H1 (cell line): ENCODE measurements around the gene AGRN. TPM values are rescaled to one million over a fixed set of nuclear protein-coding genes. Genes with fewer than 3 reads are reported as not detected.

Experiments used
- CTCF ChIA-PET: fragments of 300-600 bp; sonication (Branson Sonifier 250); formaldehyde crosslinking; loops from one replicate; lab custom pipeline; 2021; ENCODE audit not compliant: partially characterized antibody; lab: Charles Lee
- POLR2A ChIA-PET: fragments of 300-600 bp; sonication (Branson Sonifier 250); formaldehyde crosslinking; loops from one replicate; lab custom pipeline; 2021; ENCODE audit warnings: inconsistent platforms; ENCODE audit not compliant: partially characterized antibody; lab: Charles Lee
- DNase-seq, 2 experiments: peaks; one replicate each; pipeline versions ENCODE4 v3.0.0 to v3.0.0-alpha.2; 2010 to 2022; ENCODE audit warnings: low spot score in 2 of 2, low read depth in 1 of 2, mixed read lengths in 1 of 2
- FAIRE-seq: peaks from 2 replicates; lab custom pipeline; 2011; peaks lifted over from hg19 to GRCh38; lab: Jason Lieb, UNC
- H2AFZ ChIP-seq: 2 replicates; pipeline ENCODE4 v1.8.1; 2012; ENCODE audit warnings: low read length, inconsistent platforms
- H2AK5ac ChIP-seq: 2 replicates; pipeline ENCODE4 v1.6.1; 2013; ENCODE audit warnings: low read depth, low read length
- H2BK120ac ChIP-seq: replicated peaks from 2 replicates; pipeline ENCODE3; 2013; ENCODE audit warnings: low read depth, low read length, inconsistent platforms
- H2BK12ac ChIP-seq: 2 replicates; pipeline ENCODE4 v1.6.1; 2013; ENCODE audit warnings: low read depth, low read length
- H2BK15ac ChIP-seq: 2 replicates; pipeline ENCODE4 v1.6.1; 2013; ENCODE audit warnings: low read length
- H2BK20ac ChIP-seq: 2 replicates; pipeline ENCODE4 v1.6.1; 2013; ENCODE audit warnings: low read length
- H2BK5ac ChIP-seq: 2 replicates; pipeline ENCODE4 v1.6.1; 2013; ENCODE audit warnings: low read depth, low read length
- H3K14ac ChIP-seq: 2 replicates; pipeline ENCODE4 v1.6.1; 2013; ENCODE audit warnings: inconsistent platforms; ENCODE audit not compliant: insufficient read length
- H3K18ac ChIP-seq: 2 replicates; pipeline ENCODE4 v1.6.1; 2013; ENCODE audit warnings: low read length; ENCODE audit errors: extremely low read depth
- H3K23ac ChIP-seq: 2 replicates; pipeline ENCODE4 v1.6.1; 2013; ENCODE audit warnings: inconsistent platforms; ENCODE audit not compliant: insufficient read length
- H3K23me2 ChIP-seq: 2 replicates; pipeline ENCODE4 v1.6.1; 2013; ENCODE audit warnings: low read depth, low read length
- H3K27ac ChIP-seq: 2 replicates; pipeline ENCODE4 v1.6.1; 2011; ENCODE audit warnings: low read depth, low read length, inconsistent platforms
- H3K27me3 ChIP-seq, 4 experiments: replicated peaks in 1 of 4; 1 replicate in 1 of 4; 2 replicates in 3 of 4; pipeline versions ENCODE4 v1.6.1 to v1.8.1; 2011 to 2013; ENCODE audit warnings: low read length in 3 of 4, mild to moderate bottlenecking in 3 of 4, inconsistent platforms in 2 of 4, mixed read lengths in 2 of 4, moderate library complexity in 1 of 4; ENCODE audit not compliant: control insufficient read depth in 3 of 4, insufficient read depth in 3 of 4; ENCODE audit errors: extremely low read depth in 1 of 4
- H3K36me3 ChIP-seq, 4 experiments: 2 replicates each; pipeline versions ENCODE4 v1.6.1 to v1.8.1; 2011 to 2013; ENCODE audit warnings: mild to moderate bottlenecking in 4 of 4, low read length in 3 of 4, moderate library complexity in 2 of 4, control low read depth in 1 of 4, inconsistent platforms in 1 of 4; ENCODE audit not compliant: insufficient read depth in 4 of 4, control insufficient read depth in 2 of 4
- H3K4ac ChIP-seq: replicated peaks from 2 replicates; pipeline ENCODE3; 2013; ENCODE audit warnings: low read length, low read depth, mixed read lengths, inconsistent platforms; ENCODE audit not compliant: insufficient read length
- H3K4me1 ChIP-seq, 4 experiments: replicated peaks in 1 of 4; 1 replicate in 1 of 4; 2 replicates in 3 of 4; pipeline versions ENCODE4 v1.6.1 to v1.8.1; 2011 to 2013; ENCODE audit warnings: low read length in 3 of 4, inconsistent platforms in 2 of 4, mixed read lengths in 1 of 4; ENCODE audit not compliant: insufficient read depth in 4 of 4, control insufficient read depth in 3 of 4
- H3K4me2 ChIP-seq, 2 experiments: 2 replicates each; pipeline versions ENCODE4 v1.6.1 to v1.8.1; 2011 to 2013; ENCODE audit warnings: low read depth in 2 of 2, low read length in 2 of 2, control low read depth in 1 of 2, inconsistent platforms in 1 of 2, mild to moderate bottlenecking in 1 of 2; ENCODE audit not compliant: insufficient read depth in 1 of 2
- H3K4me3 ChIP-seq, 4 experiments: fragments of 200-600, 300-600 bp in 1 of 4; sonication (generic), shearing (Covaris generic), sonication (Bioruptor Twin) in 1 of 4; 2 replicates each; pipeline versions ENCODE4 v1.5.1 to v1.8.1; 2011 to 2016; ENCODE audit warnings: low read length in 4 of 4, low read depth in 3 of 4, control low read depth in 2 of 4, inconsistent platforms in 2 of 4, mild to moderate bottlenecking in 2 of 4, mixed read lengths in 1 of 4, moderate library complexity in 1 of 4; ENCODE audit not compliant: insufficient read depth in 2 of 4; ENCODE audit errors: extremely low read depth in 1 of 4
- H3K56ac ChIP-seq: replicated peaks from 2 replicates; pipeline ENCODE3; 2013; ENCODE audit warnings: low read depth, mild to moderate bottlenecking, mixed read lengths, low read length, inconsistent platforms; ENCODE audit not compliant: insufficient read length
- H3K79me1 ChIP-seq: 2 replicates; pipeline ENCODE4 v1.6.1; 2013; ENCODE audit warnings: low read depth, low read length, control low read depth
- H3K79me2 ChIP-seq, 2 experiments: 2 replicates each; pipeline versions ENCODE4 v1.6.1 to v1.8.1; 2012 to 2013; ENCODE audit warnings: low read length in 2 of 2, mild to moderate bottlenecking in 2 of 2, inconsistent platforms in 1 of 2; ENCODE audit not compliant: insufficient read depth in 2 of 2, control insufficient read depth in 1 of 2
- H3K9ac ChIP-seq, 4 experiments: replicated peaks in 1 of 4; 1 replicate in 1 of 4; 2 replicates in 3 of 4; pipeline versions ENCODE4 v1.6.1 to v1.8.1; 2011 to 2013; ENCODE audit warnings: low read depth in 3 of 4, low read length in 3 of 4, control low read depth in 2 of 4, mild to moderate bottlenecking in 2 of 4, moderate library complexity in 2 of 4, inconsistent platforms in 1 of 4; ENCODE audit errors: extremely low read depth in 1 of 4
- H3K9me3 ChIP-seq, 2 experiments: 2 replicates each; pipeline versions ENCODE4 v1.6.1 to v1.8.1; 2012 to 2013; ENCODE audit warnings: mild to moderate bottlenecking in 2 of 2, moderate library complexity in 2 of 2, control low read depth in 1 of 2, inconsistent platforms in 1 of 2, low read depth in 1 of 2, low read length in 1 of 2, mixed read lengths in 1 of 2; ENCODE audit not compliant: insufficient read depth in 2 of 2
- H4K20me1 ChIP-seq, 2 experiments: replicated peaks in 1 of 2; 2 replicates each; pipeline versions ENCODE3 to v1.8.1; 2011 to 2013; ENCODE audit warnings: inconsistent platforms in 2 of 2, low read length in 2 of 2, mild to moderate bottlenecking in 1 of 2; ENCODE audit not compliant: insufficient read depth in 2 of 2, control insufficient read depth in 1 of 2
- H4K5ac ChIP-seq: 2 replicates; pipeline ENCODE4 v1.6.1; 2013; ENCODE audit warnings: low read length, low read depth, mixed read lengths, inconsistent platforms; ENCODE audit not compliant: insufficient read length
- H4K8ac ChIP-seq: 2 replicates; pipeline ENCODE4 v1.8.0; 2013; ENCODE audit warnings: mild to moderate bottlenecking, moderate library complexity, low read length, inconsistent platforms; ENCODE audit not compliant: insufficient read depth; ENCODE audit errors: extremely low read depth
- H4K91ac ChIP-seq: replicated peaks from 2 replicates; pipeline ENCODE3; 2013; ENCODE audit warnings: low read length, mixed read lengths, inconsistent platforms; ENCODE audit not compliant: insufficient read length
- CTCF ChIP-seq, 3 experiments: IDR thresholded peaks; 1 replicate in 2 of 3; 2 replicates in 1 of 3; pipeline versions ENCODE4 v1.5.1 to v1.6.1; 2011; ENCODE audit warnings: low read length in 3 of 3, mild to moderate bottlenecking in 3 of 3, inconsistent platforms in 2 of 3, low read depth in 1 of 3, moderate library complexity in 1 of 3; ENCODE audit not compliant: insufficient read depth in 1 of 3; ENCODE audit errors: control extremely low read depth in 1 of 3
- FOSL1 ChIP-seq: IDR thresholded peaks from 2 replicates; pipeline ENCODE4 v1.6.1; 2011; ENCODE audit warnings: mild to moderate bottlenecking, low read depth, low read length, moderate library complexity; ENCODE audit not compliant: insufficient read depth
- HDAC2 ChIP-seq, 2 experiments: fragments of 300-600 bp in 1 of 2; sonication (generic) in 1 of 2; IDR thresholded peaks; 2 replicates each; pipeline ENCODE4 v1.6.1; 2011 to 2012; ENCODE audit warnings: low read depth in 2 of 2, low read length in 2 of 2, mild to moderate bottlenecking in 2 of 2, moderate library complexity in 2 of 2, borderline replicate concordance in 1 of 2, inconsistent platforms in 1 of 2
- KDM1A ChIP-seq: fragments of 200-600, 300-600 bp; sonication (generic); IDR thresholded peaks from 2 replicates; pipeline ENCODE4 v1.7.1; 2016; ENCODE audit warnings: mild to moderate bottlenecking, low read length, borderline replicate concordance
- PHF8 ChIP-seq: fragments of 200-600 bp; sonication (generic); conservative IDR thresholded peaks from 2 replicates; pipeline ENCODE4 v1.7.1; 2012; ENCODE audit warnings: low read depth, mild to moderate bottlenecking, inconsistent platforms, low read length, moderate library complexity
- TCF12 ChIP-seq: IDR thresholded peaks from 2 replicates; pipeline ENCODE4 v1.6.1; 2011; ENCODE audit warnings: low read depth, mild to moderate bottlenecking, low read length
- WGBS, 2 experiments: shearing (Covaris generic) in 1 of 2; methylation state at CpG; one replicate each; pipeline versions ENCODE4 v1.1.6 to v1.1.7; 2013 to 2015; ENCODE audit warnings: low lambda C conversion rate in 2 of 2, mixed read lengths in 2 of 2, inconsistent platforms in 1 of 2, low coverage in 1 of 2, missing lambda C conversion rate in 1 of 2; ENCODE audit not compliant: insufficient replicate concordance in 2 of 2, insufficient coverage in 1 of 2, insufficient read length in 1 of 2; ENCODE audit errors: extremely low coverage in 1 of 2, missing lambda C conversion rate in 1 of 2; 5-methylcytosine and 5-hydroxymethylcytosine counted together
- polyA plus RNA-seq, 7 experiments: library from polyadenylated mRNA; depleted of rRNA in 3 of 7; stranded (reverse) in 5 of 7; unstranded in 2 of 7; fragments of >200 nt in 5 of 7; fragments of 200-250 nt in 2 of 7; gene quantifications; 1 replicate in 5 of 7; 2 replicates in 1 of 7; 4 replicates in 1 of 7; pipeline versions ENCODE4 v1.2.1 to v1.2.3, GENCODE V29; 2011 to 2013; ENCODE audit warnings: missing spikeins in 2 of 7, mixed read lengths in 2 of 7
- total RNA-seq: library from RNA; stranded (reverse); fragmentation: NEBNext Ultra II Directional; extraction: Animal tissue kit (Norgen Biotek cat#: 25700); gene quantifications from 2 replicates; pipeline ENCODE4 v1.2.1, GENCODE V29; 2021

Gene AGRN
- total and polyA plus RNA-seq, 2 of the 8 experiments (the other 6 are each of a cell fraction or from before 2014, with no cell fraction given): 52.3 to 155 TPM

- no peak overlapping the region for H2AK5ac ChIP-seq
- H2AFZ ChIP-seq: no peak overlapping the region
- H3K4me3 ChIP-seq: peak overlapping the region in 2 of 4 experiments; percentile 45 to 83; a peak in 2 of 8 replicates
- H3K4me2 ChIP-seq: peak overlapping the region; percentile 49 to 79; a peak in 1 of 4 replicates
- no peak overlapping the region for H4K91ac ChIP-seq
- no peak overlapping the region for H3K4ac ChIP-seq
- H2BK15ac ChIP-seq: no peak overlapping the region
- no peak overlapping the region for H2BK120ac ChIP-seq
- no peak overlapping the region for H3K14ac ChIP-seq
- no peak overlapping the region for H2BK5ac ChIP-seq
- 0 out of 2 replicates have a peak overlapping the region, but pooled peaks have one; percentile 61 for H2BK20ac ChIP-seq
- ChIA-PET POLR2A (interaction anchor here (0.7 to 14.9 kb wide), 5 partner anchors 13 to 609 kb away, joined by 3 to 245 read pairs (median 4); no protein-coding TSS in a partner anchor), CTCF (interaction anchor here (0.8 to 7.8 kb wide), 13 partner anchors 13 to 103 kb away, joined by 3 to 74 read pairs (median 6); partner anchors contain the start of genes HES4, PERM1 and RNF223)
- H3K56ac ChIP-seq: no peak overlapping the region
- peaks cover 6 to 7% of the 10 kb centered on the region in 2 experiments for H4K20me1 ChIP-seq
- H3K79me1 ChIP-seq: peaks cover 10% of the 10 kb centered on the region
- H3K36me3 ChIP-seq: peaks cover 0 to 14% (median 1%) of the 10 kb centered on the region in 4 experiments; a peak in 3 of 8 replicates
- H3K79me2 ChIP-seq: peaks cover 0 to 13% of the 10 kb centered on the region in 2 experiments; a peak in 1 of 4 replicates
- no peak overlapping the region for H3K18ac ChIP-seq
- peak overlapping the region; percentile 79; the same call in 1 of the 2 replicates for H4K8ac ChIP-seq
- H3K4me1 ChIP-seq: peaks cover 2 to 36% (median 27%) of the 10 kb centered on the region in 4 experiments
- no peaks in the 10 kb centered on the region for H3K27me3 ChIP-seq
- no peaks in the 10 kb centered on the region for H3K9me3 ChIP-seq
- peak overlapping the region in 1 of 4 experiments; percentile 58; a peak in 3 of 7 replicates for H3K9ac ChIP-seq
- DNase-seq (peak in 1 of 2 experiments; percentile 84), FAIRE-seq (no peak)
- no peak overlapping the region for H2BK12ac ChIP-seq
- no peak overlapping the region; the same call in 1 of the 2 replicates for H3K27ac ChIP-seq
- peaks cover 8% of the 10 kb centered on the region; the same call in 1 of the 2 replicates for H3K23me2 ChIP-seq
- 44% methylated on average over 9 of the region's 91 CpGs; no CpG with 5 or more reads in 1 of the 2 experiments for WGBS, 2 experiments
- H3K23ac ChIP-seq: no peak overlapping the region
- H4K5ac ChIP-seq: peak overlapping the region; percentile 66
- TF ChIP-seq CTCF (IDR thresholded peaks at IDR 0.05; ENCODE audit: control extremely low read depth in 1 of 3, insufficient read depth in 1 of 3, low read depth in 1 of 3, low read length in 3 of 3) (peak in 2 of 3 experiments; percentile 38 to 42; a peak in 2 of 4 replicates), HDAC2 (IDR thresholded peaks at IDR 0.05; ENCODE audit: borderline replicate concordance in 1 of 2, low read depth in 2 of 2, low read length in 2 of 2) (0 out of 4 replicates have a peak, but pooled peaks of 1 of the 2 experiments have one; percentile 72), KDM1A (peak; percentile 94), FOSL1 (no peak), TCF12 (no peak), PHF8 (peak; percentile 44; the same call in 1 of the 2 replicates)
Measured at GRCh38 chr1:1019122-1019999, 559 bp upstream of the AGRN start.
